NB4 (cell line): ENCODE results near the gene ZNF230.

Source experiments
- POLR2A ChIP-seq: IDR thresholded peaks from 2 replicates; pipeline ENCODE4 v1.6.1; 2011; ENCODE audit warnings: mild to moderate bottlenecking; ENCODE audit not compliant: insufficient read length; ENCODE audit errors: extremely low read depth
- TF ChIP-seq, protein P1 (sequence below): IDR thresholded peaks from one replicate; pipeline ENCODE4 v1.5.1; 2012; ENCODE audit warnings: low read depth, low read length

- TF ChIP-seq POLR2A, result no peak
- TF ChIP-seq, protein P1, sequence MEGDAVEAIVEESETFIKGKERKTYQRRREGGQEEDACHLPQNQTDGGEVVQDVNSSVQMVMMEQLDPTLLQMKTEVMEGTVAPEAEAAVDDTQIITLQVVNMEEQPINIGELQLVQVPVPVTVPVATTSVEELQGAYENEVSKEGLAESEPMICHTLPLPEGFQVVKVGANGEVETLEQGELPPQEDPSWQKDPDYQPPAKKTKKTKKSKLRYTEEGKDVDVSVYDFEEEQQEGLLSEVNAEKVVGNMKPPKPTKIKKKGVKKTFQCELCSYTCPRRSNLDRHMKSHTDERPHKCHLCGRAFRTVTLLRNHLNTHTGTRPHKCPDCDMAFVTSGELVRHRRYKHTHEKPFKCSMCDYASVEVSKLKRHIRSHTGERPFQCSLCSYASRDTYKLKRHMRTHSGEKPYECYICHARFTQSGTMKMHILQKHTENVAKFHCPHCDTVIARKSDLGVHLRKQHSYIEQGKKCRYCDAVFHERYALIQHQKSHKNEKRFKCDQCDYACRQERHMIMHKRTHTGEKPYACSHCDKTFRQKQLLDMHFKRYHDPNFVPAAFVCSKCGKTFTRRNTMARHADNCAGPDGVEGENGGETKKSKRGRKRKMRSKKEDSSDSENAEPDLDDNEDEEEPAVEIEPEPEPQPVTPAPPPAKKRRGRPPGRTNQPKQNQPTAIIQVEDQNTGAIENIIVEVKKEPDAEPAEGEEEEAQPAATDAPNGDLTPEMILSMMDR, result no peak
Measured at GRCh38 chr19:44002212-44002565, 568 bp upstream of the ZNF230 start.
